GM12878 (cell line): ENCODE measurements around the gene AP5Z1. TPM values are rescaled to one million over a fixed set of nuclear protein-coding genes. Genes with fewer than 3 reads are reported as not detected.

Experiments
- ATAC-seq: fragments of 200-7000 bp; cut with Tn5 transposase; 3 replicates; pipeline ENCODE4 v1.9.1; 2020; ENCODE audit warnings: mild to moderate bottlenecking, moderate library complexity
- BruUV-seq: library from RNA; stranded (reverse); fragments of 400-500 nt; replicated peaks from 2 replicates; lab custom pipeline; 2021; lab: Mats Ljungman, UMichigan
- CTCF ChIA-PET: fragments of 300-600 bp; sonication (Branson Sonifier 250); formaldehyde crosslinking; extraction: SDS; loops from one replicate; lab custom pipeline; 2021; ENCODE audit warnings: inconsistent platforms; lab: Yijun Ruan, JAX
- POLR2A ChIA-PET: fragments of 350-600 bp; formaldehyde crosslinking; extraction: SDS; loops from one replicate; lab custom pipeline; 2021; ENCODE audit warnings: inconsistent platforms; lab: Charles Lee
- RAD21 ChIA-PET: fragments of 300-600 bp; sonication (Branson Sonifier 250); formaldehyde crosslinking; loops from one replicate; lab custom pipeline; 2023; ENCODE audit warnings: antibody characterized with exemption; ENCODE audit not compliant: unreplicated experiment; lab: Charles Lee
- SMC1A ChIA-PET: fragments of 300-600 bp; sonication (Branson Sonifier 250); formaldehyde crosslinking; loops from one replicate; lab custom pipeline; 2023; ENCODE audit not compliant: unreplicated experiment, uncharacterized antibody; lab: Charles Lee
- DNase-seq: peaks from one replicate; pipeline ENCODE4 v3.0.0-alpha.2; 2011; ENCODE audit warnings: low read depth, low spot score
- FAIRE-seq: peaks from 3 replicates; lab custom pipeline; 2011; peaks lifted over from hg19 to GRCh38; lab: Jason Lieb, UNC
- H2AFZ ChIP-seq: 2 replicates; pipeline ENCODE4 v1.6.0; 2011; ENCODE audit warnings: low read depth, low read length, control low read depth; ENCODE audit not compliant: control insufficient read depth
- H3K27ac ChIP-seq: 2 replicates; pipeline ENCODE4 v1.5.1; 2011; ENCODE audit warnings: control low read depth; ENCODE audit not compliant: control insufficient read depth, insufficient read depth
- H3K27me3 ChIP-seq, 2 experiments: replicated peaks in 1 of 2; 2 replicates each; pipeline versions ENCODE4 v1.6.0 to v1.6.1; 2011; ENCODE audit warnings: low read length in 1 of 2; ENCODE audit not compliant: control insufficient read depth in 2 of 2, insufficient read depth in 2 of 2
- H3K36me3 ChIP-seq, 2 experiments: 2 replicates each; pipeline ENCODE4 v1.5.1; 2011; ENCODE audit warnings: low read length in 1 of 2; ENCODE audit not compliant: control insufficient read depth in 2 of 2, insufficient read depth in 2 of 2
- H3K4me1 ChIP-seq: 2 replicates; pipeline ENCODE4 v1.6.1; 2011; ENCODE audit warnings: mild to moderate bottlenecking, low read length, moderate library complexity, mixed read lengths; ENCODE audit not compliant: control insufficient read depth, insufficient read depth
- H3K4me2 ChIP-seq: 2 replicates; pipeline ENCODE4 v1.6.0; 2011; ENCODE audit warnings: control low read depth; ENCODE audit not compliant: control insufficient read depth, insufficient read depth
- H3K4me3 ChIP-seq: fragments of 200-600 bp; sonication (generic); 2 replicates; pipeline ENCODE4 v1.5.1; 2016
- H3K79me2 ChIP-seq: 2 replicates; pipeline ENCODE4 v1.6.0; 2011; ENCODE audit warnings: low read length; ENCODE audit not compliant: control insufficient read depth, insufficient read depth
- H3K9ac ChIP-seq: 2 replicates; pipeline ENCODE4 v1.8.0; 2011; ENCODE audit warnings: low read length, control low read depth, mixed read lengths; ENCODE audit not compliant: control insufficient read depth, insufficient read depth
- H3K9me3 ChIP-seq: replicated peaks from 3 replicates; pipeline ENCODE4 v1.5.1; 2011; ENCODE audit warnings: mild to moderate bottlenecking, low read length; ENCODE audit not compliant: control insufficient read depth, insufficient read depth
- H4K20me1 ChIP-seq: 2 replicates; pipeline ENCODE4 v1.6.0; 2011; ENCODE audit not compliant: control insufficient read depth, insufficient read depth
- ATF2 ChIP-seq: IDR thresholded peaks from 2 replicates; pipeline ENCODE4 v1.6.1; 2012; ENCODE audit warnings: low read length, inconsistent platforms
- CHD1 ChIP-seq: IDR thresholded peaks from 2 replicates; pipeline ENCODE4 v1.6.1; 2012; ENCODE audit warnings: low read depth, low read length, improper control_type of control experiment
- CHD2 ChIP-seq: IDR thresholded peaks from 2 replicates; pipeline ENCODE4 v1.6.1; 2011; ENCODE audit warnings: low read depth, low read length, improper control_type of control experiment, borderline replicate concordance
- CHD4 ChIP-seq: fragments of 200-600 bp; sonication (generic); IDR thresholded peaks from 2 replicates; pipeline ENCODE4 v1.6.1; 2016; ENCODE audit warnings: mild to moderate bottlenecking
- EGR1 ChIP-seq, 2 experiments: IDR thresholded peaks; 1 replicate in 1 of 2; 2 replicates in 1 of 2; pipeline ENCODE4 v1.6.1; 2011 to 2012; ENCODE audit warnings: low read depth in 2 of 2, low read length in 2 of 2, borderline replicate concordance in 1 of 2, mild to moderate bottlenecking in 1 of 2, moderate library complexity in 1 of 2
- EZH2 ChIP-seq: IDR thresholded peaks from 2 replicates; pipeline ENCODE4 v1.6.1; 2012; ENCODE audit warnings: low read depth, mild to moderate bottlenecking, control low read depth, inconsistent platforms, low read length, borderline replicate concordance; ENCODE audit not compliant: control insufficient read depth
- HDAC6 ChIP-seq: fragments of 200-600 bp; sonication (generic); IDR thresholded peaks from one replicate; pipeline ENCODE4 v1.8.0; 2017; ENCODE audit warnings: antibody characterized with exemption; ENCODE audit not compliant: unreplicated experiment
- MTA2 ChIP-seq: fragments of 450-650 bp; IDR thresholded peaks from 2 replicates; pipeline ENCODE4 v1.6.1; 2016; ENCODE audit warnings: low read depth, mild to moderate bottlenecking, moderate library complexity
- MXI1 ChIP-seq: fragments of 150-350 bp; IDR thresholded peaks from 2 replicates; pipeline ENCODE4 v1.6.1; 2011; ENCODE audit warnings: low read depth, mild to moderate bottlenecking, inconsistent platforms, low read length, improper control_type of control experiment
- PML ChIP-seq: IDR thresholded peaks from 2 replicates; pipeline ENCODE4 v1.6.1; 2012; ENCODE audit warnings: low read length, inconsistent platforms
- SIX5 ChIP-seq: IDR thresholded peaks from 2 replicates; pipeline ENCODE4 v1.6.1; 2011; ENCODE audit warnings: mild to moderate bottlenecking, low read depth, low read length, moderate library complexity; ENCODE audit not compliant: severe bottlenecking
- STAT3 ChIP-seq: IDR thresholded peaks from 2 replicates; pipeline ENCODE4 v1.6.1; 2011; ENCODE audit warnings: low read depth, low read length, improper control_type of control experiment
- SUPT20H ChIP-seq: IDR thresholded peaks from 2 replicates; pipeline ENCODE4 v1.6.1; 2011; ENCODE audit warnings: low read depth, mild to moderate bottlenecking, low read length, moderate library complexity, borderline replicate concordance; ENCODE audit not compliant: control insufficient read depth
- ZBED1 ChIP-seq: IDR thresholded peaks from 2 replicates; pipeline ENCODE4 v1.6.1; 2016; ENCODE audit warnings: borderline replicate concordance
- ZNF384 ChIP-seq: IDR thresholded peaks from 2 replicates; pipeline ENCODE4 v1.6.1; 2012; ENCODE audit warnings: low read depth, mild to moderate bottlenecking, low read length, improper control_type of control experiment, borderline replicate concordance
- ZZZ3 ChIP-seq: IDR thresholded peaks from 2 replicates; pipeline ENCODE4 v1.6.1; 2011; ENCODE audit warnings: low read depth; ENCODE audit not compliant: control insufficient read depth, insufficient read length
- WGBS: methylation state at CpG from one replicate; pipeline ENCODE4 v1.1.6; 2016; ENCODE audit warnings: low lambda C conversion rate; ENCODE audit not compliant: insufficient replicate concordance, insufficient coverage; ENCODE audit errors: missing lambda C conversion rate; 5-methylcytosine and 5-hydroxymethylcytosine counted together
- in situ Hi-C: fragments of 300-500 bp; cut with MboI; formaldehyde crosslinking; loops from 9 replicates; pipeline ENCODE4 v1.14.3; 2018; ENCODE audit warnings: mixed read lengths
- intact Hi-C: fragments of 100-400 bp; cut with micrococcal nuclease; formaldehyde crosslinking; loops from one replicate; pipeline ENCODE4 v1.14.2; 2022; ENCODE audit not compliant: unreplicated experiment
- polyA plus RNA-seq, 11 experiments: library from polyadenylated mRNA; depleted of rRNA in 4 of 11; unstranded in 6 of 11; stranded (reverse) in 5 of 11; fragments of >200 nt; fragmentation: Nextera tagmentation in 4 of 11; fragmentation: Illumina TruSeq in 1 of 11; extraction: Ambion mirVana in 4 of 11; extraction: Trizol in 1 of 11; gene quantifications; 1 replicate in 1 of 11; 2 replicates in 10 of 11; pipeline versions ENCODE4 v1.2.1 to v1.2.3, GENCODE V29; 2011 to 2016; ENCODE audit warnings: inconsistent platforms in 2 of 11, missing spikeins in 2 of 11, low read depth in 1 of 11
- total RNA-seq, 4 experiments: library from RNA; depleted of rRNA in 3 of 4; stranded (reverse); fragments of >200 nt in 3 of 4; fragmentation: Illumina TruSeq in 1 of 4; extraction: Trizol in 1 of 4; gene quantifications; 2 replicates each; pipeline versions ENCODE4 v1.2.1 to v1.2.3, GENCODE V29; 2013 to 2021
- TF ChIP-seq, protein P1 (sequence below): fragments of 450-650 bp; IDR thresholded peaks from 2 replicates; pipeline ENCODE4 v1.6.1; 2016; ENCODE audit warnings: mild to moderate bottlenecking

The AP5Z1 gene
- total and polyA plus RNA-seq, 10 of the 15 experiments (the other 5 are each of a cell fraction or from before 2014, with no cell fraction given), result 0.37 to 43.4 (median 19.4) TPM

DNA sequence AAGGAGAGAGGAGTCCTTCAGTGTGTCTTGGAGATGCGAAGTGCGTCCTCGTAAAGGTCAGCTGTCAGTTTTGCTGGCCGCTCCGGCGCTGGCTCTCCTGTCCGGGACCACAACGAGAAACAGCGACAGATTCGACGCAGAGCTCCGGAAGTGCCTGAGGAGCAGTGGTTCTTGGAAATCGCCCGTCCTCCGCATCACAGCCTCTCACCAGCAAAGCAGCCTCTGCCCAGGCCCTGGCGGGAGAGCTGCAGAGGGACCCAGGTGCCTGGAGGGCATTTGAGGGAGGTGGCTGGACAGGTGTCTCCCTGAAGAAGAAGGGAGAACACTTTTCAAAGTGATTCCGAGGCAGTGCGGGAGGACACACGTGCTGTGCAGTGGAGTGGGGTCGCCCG is 11.6 kb upstream of the AP5Z1 start:
- in situ Hi-C loops, result no loop called here
- no peak overlapping the region for H3K4me3 ChIP-seq

More for the DNA sequence above, 11.6 kb upstream of the AP5Z1 start:
- H3K9ac ChIP-seq, result no peak overlapping the region
- H3K27me3 ChIP-seq, result no peaks in the 10 kb centered on the region
- H4K20me1 ChIP-seq, result no peaks in the 10 kb centered on the region
- no peaks in the 10 kb centered on the region for H3K9me3 ChIP-seq
- H3K36me3 ChIP-seq, result peaks cover 6 to 14% of the 10 kb centered on the region in 2 experiments; a peak in 3 of 4 replicates
- SMC1A ChIA-PET, result no interaction called here
- FAIRE-seq (no peak), DNase-seq (no peak), ATAC-seq (no peak)
- CTCF ChIA-PET, result no interaction called here
- H3K27ac ChIP-seq, result no peak overlapping the region
- POLR2A ChIA-PET, result no interaction called here
- no peak overlapping the region for H3K4me2 ChIP-seq
- RAD21 ChIA-PET, result no interaction called here
- no peaks in the 10 kb centered on the region for H3K79me2 ChIP-seq
- 98% methylated on average over 21 of the region's 21 CpGs for WGBS
- H3K4me1 ChIP-seq, result no peaks in the 10 kb centered on the region
- intact Hi-C loops, result no loop called here
- no TSS peak for BruUV-seq
- H2AFZ ChIP-seq, result no peak overlapping the region
- TF ChIP-seq, protein P1, sequence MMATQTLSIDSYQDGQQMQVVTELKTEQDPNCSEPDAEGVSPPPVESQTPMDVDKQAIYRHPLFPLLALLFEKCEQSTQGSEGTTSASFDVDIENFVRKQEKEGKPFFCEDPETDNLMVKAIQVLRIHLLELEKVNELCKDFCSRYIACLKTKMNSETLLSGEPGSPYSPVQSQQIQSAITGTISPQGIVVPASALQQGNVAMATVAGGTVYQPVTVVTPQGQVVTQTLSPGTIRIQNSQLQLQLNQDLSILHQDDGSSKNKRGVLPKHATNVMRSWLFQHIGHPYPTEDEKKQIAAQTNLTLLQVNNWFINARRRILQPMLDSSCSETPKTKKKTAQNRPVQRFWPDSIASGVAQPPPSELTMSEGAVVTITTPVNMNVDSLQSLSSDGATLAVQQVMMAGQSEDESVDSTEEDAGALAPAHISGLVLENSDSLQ, result no peak
- no peak for TF ChIP-seq STAT3
- TF ChIP-seq MTA2, result no peak
- TF ChIP-seq SUPT20H, result no peak
- no peak for TF ChIP-seq MXI1
- no peak for TF ChIP-seq PML
- no peak for TF ChIP-seq ZNF384
- no peak for TF ChIP-seq ZZZ3
- TF ChIP-seq CHD4, result no peak
- TF ChIP-seq ZBED1, result no peak
- TF ChIP-seq EZH2, result no peak
- no peak for TF ChIP-seq CHD1
- no peak for TF ChIP-seq EGR1 (IDR thresholded peaks at IDR 0.05; ENCODE audit: borderline replicate concordance in 1 of 2, low read depth in 2 of 2, low read length in 2 of 2)
- no peak for TF ChIP-seq SIX5
- TF ChIP-seq HDAC6, result no peak
- no peak for TF ChIP-seq ATF2
- TF ChIP-seq CHD2, result no peak
